ENCODE measurements around the gene KDM1B. TPM values are rescaled to one million over a fixed set of nuclear protein-coding genes. Genes with fewer than 3 reads are reported as not detected.
A peak's percentile ranks its signal among the peaks of the same experiment; 100 is the strongest.

Gene KDM1B
- total and polyA plus RNA-seq, 2 of the 8 experiments (the other 6 are each of a cell fraction or from before 2014, with no cell fraction given), result 3.7 to 7.5 TPM

GRCh38 chr6:18212231-18212630 is 57.0 kb downstream of the KDM1B start:
- Histone ChIP-seq H2AFZ (ENCODE audit: low read length) (no peak overlapping the region), H3K79me1 (ENCODE audit: low read depth, low read length) (no peaks in the 10 kb centered on the region), H3K23ac (ENCODE audit: insufficient read length) (no peak overlapping the region), H3K23me2 (ENCODE audit: low read depth, low read length) (no peaks in the 10 kb centered on the region), H3K27ac (ENCODE audit: low read depth, low read length) (no peak overlapping the region), H3K9me3 (ENCODE audit: insufficient read depth in 2 of 2, low read depth in 1 of 2, low read length in 1 of 2) (no peaks in the 10 kb centered on the region), H3K4ac (replicated peaks; ENCODE audit: insufficient read length, low read depth, low read length) (no peak overlapping the region), H3K4me3 (ENCODE audit: extremely low read depth in 1 of 4, insufficient read depth in 2 of 4, low read depth in 3 of 4, low read length in 4 of 4) (no peak overlapping the region), H3K4me2 (ENCODE audit: insufficient read depth in 1 of 2, low read depth in 2 of 2, low read length in 2 of 2) (no peak overlapping the region), H3K14ac (ENCODE audit: insufficient read length) (no peak overlapping the region), H3K79me2 (ENCODE audit: control insufficient read depth in 1 of 2, insufficient read depth in 2 of 2, low read length in 2 of 2) (no peaks in the 10 kb centered on the region), H4K8ac (ENCODE audit: extremely low read depth, insufficient read depth, low read length) (no peak overlapping the region), H2AK5ac (ENCODE audit: low read depth, low read length) (no peak overlapping the region), H4K20me1 (replicated peaks in 1 of 2; ENCODE audit: control insufficient read depth in 1 of 2, insufficient read depth in 2 of 2, low read length in 2 of 2) (no peaks in the 10 kb centered on the region), H3K4me1 (replicated peaks in 1 of 4; ENCODE audit: control insufficient read depth in 3 of 4, insufficient read depth in 4 of 4, low read length in 3 of 4) (no peaks in the 10 kb centered on the region), H3K18ac (ENCODE audit: extremely low read depth, low read length) (no peak overlapping the region), H2BK15ac (ENCODE audit: low read length) (no peak overlapping the region), H2BK5ac (ENCODE audit: low read depth, low read length) (no peak overlapping the region), H3K56ac (replicated peaks; ENCODE audit: insufficient read length, low read depth, low read length) (no peak overlapping the region), H4K91ac (replicated peaks; ENCODE audit: insufficient read length, low read length) (no peak overlapping the region), H3K9ac (replicated peaks in 1 of 4; ENCODE audit: extremely low read depth in 1 of 4, low read depth in 3 of 4, low read length in 3 of 4) (no peak overlapping the region), H2BK120ac (replicated peaks; ENCODE audit: low read depth, low read length) (no peak overlapping the region), H4K5ac (ENCODE audit: insufficient read length, low read depth, low read length) (no peak overlapping the region), H3K27me3 (replicated peaks in 1 of 4; ENCODE audit: control insufficient read depth in 3 of 4, extremely low read depth in 1 of 4, insufficient read depth in 3 of 4, low read length in 3 of 4) (no peaks in the 10 kb centered on the region), H2BK20ac (ENCODE audit: low read length) (no peak overlapping the region), H3K36me3 (ENCODE audit: control insufficient read depth in 2 of 4, insufficient read depth in 4 of 4, low read length in 3 of 4) (no peaks in the 10 kb centered on the region; a peak in 3 of 8 replicates), H2BK12ac (ENCODE audit: low read depth, low read length) (no peak overlapping the region)
- POLR2A ChIA-PET (ENCODE audit: partially characterized antibody), result interaction anchor here (1.0 kb wide), 1 partner anchor 46 kb away, joined by 3 read pairs; no protein-coding TSS in a partner anchor
- 90% methylated on average over 4 of the region's 4 CpGs; no CpG with 5 or more reads in 1 of the 2 experiments for WGBS, 2 experiments (ENCODE audit: extremely low coverage in 1 of 2, insufficient coverage in 1 of 2, insufficient read length in 1 of 2, insufficient replicate concordance in 2 of 2, low coverage in 1 of 2, low lambda C conversion rate in 2 of 2, missing lambda C conversion rate in 1 of 2)
- TF ChIP-seq TEAD4 (IDR thresholded peaks at IDR 0.05; ENCODE audit: low read depth, low read length) (no peak), JUN (IDR thresholded peaks at IDR 0.05; ENCODE audit: low read depth, low read length) (no peak), KDM5A (IDR thresholded peaks at IDR 0.05; ENCODE audit: low read length) (no peak), ASH2L (IDR thresholded peaks at IDR 0.05; ENCODE audit: low read length) (no peak), SRF (IDR thresholded peaks at IDR 0.05; ENCODE audit: low read depth, low read length) (no peak), POLR2A (IDR thresholded peaks at IDR 0.05; ENCODE audit: control extremely low read depth in 1 of 2, low read depth in 2 of 2, low read length in 2 of 2) (no peak), EGR1 (IDR thresholded peaks at IDR 0.05; ENCODE audit: borderline replicate concordance, low read depth, low read length) (no peak), SUZ12 (IDR thresholded peaks at IDR 0.05; ENCODE audit: low read length) (no peak), TBP (IDR thresholded peaks at IDR 0.05; ENCODE audit: low read depth, low read length) (no peak), SP2 (IDR thresholded peaks at IDR 0.05; ENCODE audit: low read length) (no peak), BACH1 (IDR thresholded peaks at IDR 0.05; ENCODE audit: low read length) (no peak), JUND (IDR thresholded peaks at IDR 0.05; ENCODE audit: low read length) (no peak), BCL11A (IDR thresholded peaks at IDR 0.05; ENCODE audit: low read depth in 2 of 2, low read length in 2 of 2) (no peak)
- no peak for FAIRE-seq
- CTCF ChIA-PET (ENCODE audit: partially characterized antibody), result no interaction called here
- peak in 1 of 2 experiments; percentile 2 for DNase-seq (ENCODE audit: low read depth in 1 of 2, low spot score in 2 of 2)
